ENCODE results near the gene TTC7B.

DNA sequence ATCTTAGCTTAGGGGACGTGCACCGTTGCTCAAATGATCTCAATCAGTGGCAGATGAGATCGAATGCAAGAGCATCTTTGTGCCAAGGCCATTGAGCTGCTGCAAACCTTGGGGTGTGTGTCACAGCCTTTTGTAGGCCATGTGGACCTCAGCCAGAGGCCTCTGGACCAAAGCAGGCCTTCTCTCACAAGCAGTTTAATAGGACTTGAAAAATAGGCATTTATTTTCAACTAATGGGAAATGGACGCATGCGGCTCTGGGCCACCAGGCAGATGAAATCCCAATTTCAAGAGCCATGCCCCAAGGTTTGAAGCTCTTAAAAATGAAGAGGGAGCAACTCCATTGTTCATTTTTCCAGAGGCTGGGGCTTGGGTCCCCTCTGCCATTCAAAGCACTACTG, 87.3 kb downstream of the TTC7B start:
- TF ChIP-seq, protein P1, sequence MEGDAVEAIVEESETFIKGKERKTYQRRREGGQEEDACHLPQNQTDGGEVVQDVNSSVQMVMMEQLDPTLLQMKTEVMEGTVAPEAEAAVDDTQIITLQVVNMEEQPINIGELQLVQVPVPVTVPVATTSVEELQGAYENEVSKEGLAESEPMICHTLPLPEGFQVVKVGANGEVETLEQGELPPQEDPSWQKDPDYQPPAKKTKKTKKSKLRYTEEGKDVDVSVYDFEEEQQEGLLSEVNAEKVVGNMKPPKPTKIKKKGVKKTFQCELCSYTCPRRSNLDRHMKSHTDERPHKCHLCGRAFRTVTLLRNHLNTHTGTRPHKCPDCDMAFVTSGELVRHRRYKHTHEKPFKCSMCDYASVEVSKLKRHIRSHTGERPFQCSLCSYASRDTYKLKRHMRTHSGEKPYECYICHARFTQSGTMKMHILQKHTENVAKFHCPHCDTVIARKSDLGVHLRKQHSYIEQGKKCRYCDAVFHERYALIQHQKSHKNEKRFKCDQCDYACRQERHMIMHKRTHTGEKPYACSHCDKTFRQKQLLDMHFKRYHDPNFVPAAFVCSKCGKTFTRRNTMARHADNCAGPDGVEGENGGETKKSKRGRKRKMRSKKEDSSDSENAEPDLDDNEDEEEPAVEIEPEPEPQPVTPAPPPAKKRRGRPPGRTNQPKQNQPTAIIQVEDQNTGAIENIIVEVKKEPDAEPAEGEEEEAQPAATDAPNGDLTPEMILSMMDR (IDR thresholded peaks at IDR 0.05; ENCODE audit: insufficient read depth, low read length), result no peak
- TF ChIP-seq, protein P2, sequence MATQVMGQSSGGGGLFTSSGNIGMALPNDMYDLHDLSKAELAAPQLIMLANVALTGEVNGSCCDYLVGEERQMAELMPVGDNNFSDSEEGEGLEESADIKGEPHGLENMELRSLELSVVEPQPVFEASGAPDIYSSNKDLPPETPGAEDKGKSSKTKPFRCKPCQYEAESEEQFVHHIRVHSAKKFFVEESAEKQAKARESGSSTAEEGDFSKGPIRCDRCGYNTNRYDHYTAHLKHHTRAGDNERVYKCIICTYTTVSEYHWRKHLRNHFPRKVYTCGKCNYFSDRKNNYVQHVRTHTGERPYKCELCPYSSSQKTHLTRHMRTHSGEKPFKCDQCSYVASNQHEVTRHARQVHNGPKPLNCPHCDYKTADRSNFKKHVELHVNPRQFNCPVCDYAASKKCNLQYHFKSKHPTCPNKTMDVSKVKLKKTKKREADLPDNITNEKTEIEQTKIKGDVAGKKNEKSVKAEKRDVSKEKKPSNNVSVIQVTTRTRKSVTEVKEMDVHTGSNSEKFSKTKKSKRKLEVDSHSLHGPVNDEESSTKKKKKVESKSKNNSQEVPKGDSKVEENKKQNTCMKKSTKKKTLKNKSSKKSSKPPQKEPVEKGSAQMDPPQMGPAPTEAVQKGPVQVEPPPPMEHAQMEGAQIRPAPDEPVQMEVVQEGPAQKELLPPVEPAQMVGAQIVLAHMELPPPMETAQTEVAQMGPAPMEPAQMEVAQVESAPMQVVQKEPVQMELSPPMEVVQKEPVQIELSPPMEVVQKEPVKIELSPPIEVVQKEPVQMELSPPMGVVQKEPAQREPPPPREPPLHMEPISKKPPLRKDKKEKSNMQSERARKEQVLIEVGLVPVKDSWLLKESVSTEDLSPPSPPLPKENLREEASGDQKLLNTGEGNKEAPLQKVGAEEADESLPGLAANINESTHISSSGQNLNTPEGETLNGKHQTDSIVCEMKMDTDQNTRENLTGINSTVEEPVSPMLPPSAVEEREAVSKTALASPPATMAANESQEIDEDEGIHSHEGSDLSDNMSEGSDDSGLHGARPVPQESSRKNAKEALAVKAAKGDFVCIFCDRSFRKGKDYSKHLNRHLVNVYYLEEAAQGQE (IDR thresholded peaks at IDR 0.05; ENCODE audit: insufficient replicate concordance, low read depth), result no peak
- TF ChIP-seq SPI1 (IDR thresholded peaks at IDR 0.05; ENCODE audit: borderline replicate concordance, low read depth), result no peak
- no peak for TF ChIP-seq POLR2AphosphoS5 (IDR thresholded peaks at IDR 0.05; ENCODE audit: low read depth)
- no peak for TF ChIP-seq GABPA (IDR thresholded peaks at IDR 0.05; ENCODE audit: low read depth)

Measured in HL-60 (cell line).